Raji (cell line): ENCODE results near the gene OLFM2.

ENCODE experiments used
- POLR2A ChIP-seq: IDR thresholded peaks from 2 replicates; pipeline ENCODE4 v1.6.1; 2011; ENCODE audit warnings: low read depth, low read length, control low read depth; ENCODE audit not compliant: insufficient read depth

The OLFM2 gene

GRCh38 chr19:9936326-9937000, at the start of gene OLFM2:
Gene OLFM2 (minus strand): TSS chr19:9936515. CDS start chr19:9936366, 149 bp downstream.
- TF ChIP-seq POLR2A: no peak

DNA sequence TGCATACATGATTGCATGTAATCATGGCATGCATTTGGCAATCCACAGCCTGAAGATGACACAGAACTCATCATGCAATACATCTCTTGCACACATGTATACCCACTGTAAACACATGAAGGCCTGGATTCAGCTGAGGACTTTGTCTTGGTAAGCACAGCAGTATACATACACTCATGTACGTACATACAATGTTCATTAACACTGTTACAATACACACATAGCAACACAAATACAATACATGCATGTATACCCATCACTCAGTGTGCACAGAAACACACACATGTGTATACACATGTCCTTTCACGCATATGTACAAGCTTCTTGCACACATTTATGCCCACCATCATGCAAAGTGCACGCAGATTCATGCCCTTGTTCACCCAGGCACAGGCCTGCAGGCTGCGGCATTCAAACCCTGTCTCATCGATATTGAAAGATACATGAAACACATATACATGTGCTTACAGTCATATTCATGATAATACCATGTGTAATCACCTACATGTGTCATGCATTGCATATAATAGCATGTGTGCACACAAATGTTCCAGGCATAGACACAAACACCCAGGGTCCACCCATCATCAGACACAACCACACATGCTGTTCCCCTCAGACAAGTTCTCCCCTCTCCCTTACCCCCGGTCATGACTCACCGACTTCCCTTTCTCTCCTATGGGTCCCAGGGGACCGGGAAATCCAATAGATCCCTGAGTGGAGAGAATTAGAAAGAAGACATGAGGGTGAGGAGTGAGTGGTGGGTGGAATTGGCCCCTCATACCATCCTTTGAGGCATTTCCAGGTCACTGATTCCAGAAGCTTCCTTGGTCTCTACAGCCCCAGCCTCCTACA, 45.3 kb upstream of the OLFM2 start:
- TF ChIP-seq POLR2A: no peak

GRCh38 chr19:9972103-9972502, 35.8 kb upstream of the OLFM2 start:
- TF ChIP-seq POLR2A: no peak

GRCh38 chr19:9971166-9971897, 35.0 kb upstream of the OLFM2 start:
- no peak for TF ChIP-seq POLR2A

- no peak for TF ChIP-seq POLR2A
Measured at GRCh38 chr19:9970481-9970880, 34.2 kb upstream of the OLFM2 start.

DNA sequence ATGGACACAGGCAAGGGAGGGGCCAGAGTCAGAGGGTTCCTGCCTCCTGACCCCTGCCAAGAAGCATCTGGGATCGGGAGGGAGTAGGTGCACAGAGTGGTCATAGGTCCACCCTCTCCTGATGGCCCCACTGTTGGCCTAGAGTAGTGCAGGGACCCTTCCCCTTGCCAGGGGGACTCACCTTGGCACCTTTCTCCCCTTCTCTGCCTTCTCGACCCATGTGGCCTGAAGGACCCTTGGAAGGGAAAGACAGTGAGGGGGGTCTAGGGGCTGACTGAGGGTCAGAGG, 33.3 kb upstream of the OLFM2 start:
- TF ChIP-seq POLR2A: no peak

- TF ChIP-seq POLR2A: no peak
Measured at GRCh38 chr19:9968820-9969687, 32.7 kb upstream of the OLFM2 start.

- TF ChIP-seq POLR2A: no peak
Measured at GRCh38 chr19:9967326-9967725, 31.0 kb upstream of the OLFM2 start.

- TF ChIP-seq POLR2A: no peak
Measured at GRCh38 chr19:9966448-9966847, 30.1 kb upstream of the OLFM2 start.

- no peak for TF ChIP-seq POLR2A
Measured at GRCh38 chr19:9966024-9966423, 29.7 kb upstream of the OLFM2 start.

DNA sequence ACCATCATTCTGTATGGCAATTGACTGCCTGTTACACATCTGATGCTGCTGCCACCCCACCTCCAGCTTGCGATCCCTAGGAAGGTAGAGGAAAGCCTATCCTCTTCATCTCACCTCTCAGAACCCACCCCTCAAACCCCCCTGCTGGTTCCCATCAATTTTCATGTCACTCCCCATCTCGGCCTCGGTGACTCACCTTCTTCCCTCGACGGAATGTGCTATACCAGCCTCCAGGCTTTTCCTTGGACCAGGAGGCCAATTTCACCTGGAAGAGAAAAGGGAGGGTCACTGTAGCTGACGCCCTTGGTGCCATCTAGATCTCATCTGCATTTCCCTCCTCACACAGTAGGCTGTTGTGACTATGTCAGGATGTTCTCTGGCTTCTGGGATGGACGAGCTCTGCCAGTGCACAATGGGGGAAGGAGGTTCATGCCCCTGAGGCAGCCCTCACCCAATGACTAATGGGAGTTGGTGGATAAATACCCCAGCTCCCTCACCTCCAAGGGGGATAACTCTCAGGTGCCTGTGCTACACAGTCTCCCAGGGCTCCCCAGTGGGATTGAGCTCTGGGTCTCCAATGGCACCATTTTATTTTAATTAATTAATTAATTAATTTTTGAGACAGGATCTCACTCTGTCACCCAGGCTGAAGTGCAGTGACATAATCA, 26.4 kb upstream of the OLFM2 start:
- TF ChIP-seq POLR2A: no peak

DNA sequence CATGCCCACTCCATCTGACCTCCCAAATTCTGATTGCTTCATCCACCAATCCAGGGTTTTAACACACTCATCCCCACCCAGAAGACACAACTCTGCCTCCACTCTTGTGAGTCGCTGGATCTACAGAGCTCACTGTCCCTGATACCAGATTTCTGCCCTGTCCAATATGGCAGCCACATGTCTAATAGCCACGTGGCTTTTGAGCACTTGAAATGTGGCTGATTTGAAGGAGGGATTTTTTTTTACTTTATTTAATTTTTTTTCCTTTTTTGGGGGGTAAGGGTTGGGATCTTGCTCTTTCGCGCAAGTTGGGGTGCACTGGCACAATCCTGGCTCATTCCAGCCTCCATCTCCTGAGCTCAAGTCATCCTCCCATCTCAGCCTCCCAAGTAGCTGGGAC, 24.8 kb upstream of the OLFM2 start:
- no peak for TF ChIP-seq POLR2A

GRCh38 chr19:9958379-9958821, 22.1 kb upstream of the OLFM2 start:
- no peak for TF ChIP-seq POLR2A

GRCh38 chr19:9956956-9957355, 20.6 kb upstream of the OLFM2 start:
- TF ChIP-seq POLR2A: no peak
